Forelimb muscle (tissue), 1 donor: ENCODE results near the gene PCNT. TPM values are rescaled to one million over a fixed set of nuclear protein-coding genes. Genes with fewer than 3 reads are reported as not detected.

Experiments used
- DNase-seq: peaks from one replicate; pipeline ENCODE4 v3.0.0-alpha.2; 2013; ENCODE audit warnings: low read depth
- polyA plus RNA-seq: library from polyadenylated mRNA; unstranded; fragments of 120-200 nt; gene quantifications from one replicate; pipeline ENCODE4 v1.2.1, GENCODE V29; 2013; ENCODE audit not compliant: insufficient read length

Gene PCNT
- polyA plus RNA-seq, 1 donor = 66.6 TPM

DNA sequence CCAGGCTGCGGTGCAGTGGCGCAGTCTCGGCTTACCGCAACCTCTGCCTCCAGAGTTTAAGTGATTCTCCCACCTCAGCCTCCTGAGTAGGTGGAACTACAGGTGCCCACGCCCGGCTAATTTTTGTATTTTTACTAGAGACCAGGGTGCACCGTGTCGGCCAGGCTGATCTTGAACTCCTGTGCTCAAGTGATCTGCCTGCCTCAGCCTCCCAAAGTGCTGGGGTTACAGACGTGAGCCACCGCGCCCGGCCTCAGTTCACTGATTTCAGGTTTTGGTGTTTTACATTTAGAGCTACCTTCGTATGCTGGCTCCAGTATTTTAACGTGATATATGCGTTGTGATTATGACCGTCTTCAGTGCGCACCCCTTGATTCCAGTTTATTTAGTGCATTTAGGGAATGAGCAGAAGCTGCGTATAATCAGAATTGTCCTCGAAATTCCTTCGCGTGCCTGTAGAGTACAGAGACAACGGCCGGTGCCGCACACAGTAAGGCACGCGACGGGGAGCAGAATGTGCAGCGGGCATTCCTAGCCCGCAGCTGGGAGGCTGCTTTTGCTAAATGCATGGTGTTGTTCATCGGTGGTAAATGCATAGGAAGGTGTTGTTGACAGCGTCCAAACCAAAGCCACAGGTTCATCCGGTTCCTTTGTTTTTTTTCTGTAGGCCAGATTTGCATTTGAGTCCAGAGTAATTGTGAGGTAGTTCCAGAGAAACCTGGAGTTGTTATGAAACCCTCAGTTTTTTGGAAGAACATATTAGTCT, 85.9 kb downstream of the PCNT start:
- DNase-seq = no peak

DNA sequence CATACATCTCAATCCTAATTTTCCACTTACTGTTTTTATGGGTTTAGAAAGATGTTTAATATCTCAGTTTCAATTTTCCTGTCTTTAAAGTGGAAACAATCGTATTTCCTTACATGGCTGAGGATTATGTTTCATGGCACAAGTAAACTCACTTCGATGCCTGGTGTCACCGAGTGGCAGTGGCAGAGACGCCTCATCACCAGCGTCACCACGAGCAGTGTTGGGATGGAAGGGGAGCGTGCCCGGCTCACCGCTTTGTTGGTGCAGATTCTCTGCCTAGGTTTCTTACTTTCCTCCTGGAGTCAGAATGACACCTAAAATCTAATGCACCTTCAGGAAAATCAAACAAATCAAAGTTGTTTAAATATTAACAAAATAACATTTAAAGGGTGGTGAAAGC, 86.6 kb downstream of the PCNT start:
- no peak for DNase-seq

DNA sequence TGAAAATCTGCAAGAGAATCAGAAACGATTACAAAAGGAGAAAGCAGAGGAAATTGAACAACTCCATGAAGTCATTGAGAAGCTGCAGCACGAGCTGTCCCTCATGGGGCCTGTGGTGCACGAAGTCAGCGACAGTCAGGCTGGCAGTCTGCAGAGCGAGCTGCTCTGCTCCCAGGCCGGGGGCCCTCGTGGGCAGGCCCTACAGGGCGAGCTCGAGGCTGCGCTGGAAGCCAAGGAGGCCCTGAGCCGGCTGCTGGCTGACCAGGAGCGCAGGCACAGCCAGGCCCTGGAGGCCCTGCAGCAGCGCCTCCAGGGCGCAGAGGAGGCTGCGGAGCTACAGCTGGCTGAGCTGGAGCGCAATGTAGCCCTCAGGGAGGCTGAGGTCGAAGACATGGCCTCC, 87.3 kb downstream of the PCNT start:
- DNase-seq = no peak

DNA sequence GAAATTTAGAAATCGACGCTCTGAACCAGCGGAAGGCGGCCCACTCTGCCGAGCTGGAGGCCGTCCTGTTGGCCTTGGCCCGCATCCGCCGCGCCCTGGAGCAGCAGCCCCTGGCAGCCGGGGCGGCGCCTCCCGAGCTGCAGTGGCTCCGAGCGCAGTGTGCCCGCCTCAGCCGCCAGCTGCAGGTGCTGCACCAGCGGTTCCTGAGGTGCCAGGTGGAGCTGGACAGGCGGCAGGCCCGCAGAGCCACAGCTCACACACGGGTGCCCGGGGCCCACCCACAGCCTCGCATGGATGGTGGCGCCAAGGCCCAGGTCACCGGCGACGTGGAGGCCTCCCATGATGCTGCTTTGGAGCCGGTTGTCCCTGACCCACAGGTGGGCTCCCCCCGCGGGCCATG, 87.7 kb downstream of the PCNT start:
- no peak for DNase-seq

DNA sequence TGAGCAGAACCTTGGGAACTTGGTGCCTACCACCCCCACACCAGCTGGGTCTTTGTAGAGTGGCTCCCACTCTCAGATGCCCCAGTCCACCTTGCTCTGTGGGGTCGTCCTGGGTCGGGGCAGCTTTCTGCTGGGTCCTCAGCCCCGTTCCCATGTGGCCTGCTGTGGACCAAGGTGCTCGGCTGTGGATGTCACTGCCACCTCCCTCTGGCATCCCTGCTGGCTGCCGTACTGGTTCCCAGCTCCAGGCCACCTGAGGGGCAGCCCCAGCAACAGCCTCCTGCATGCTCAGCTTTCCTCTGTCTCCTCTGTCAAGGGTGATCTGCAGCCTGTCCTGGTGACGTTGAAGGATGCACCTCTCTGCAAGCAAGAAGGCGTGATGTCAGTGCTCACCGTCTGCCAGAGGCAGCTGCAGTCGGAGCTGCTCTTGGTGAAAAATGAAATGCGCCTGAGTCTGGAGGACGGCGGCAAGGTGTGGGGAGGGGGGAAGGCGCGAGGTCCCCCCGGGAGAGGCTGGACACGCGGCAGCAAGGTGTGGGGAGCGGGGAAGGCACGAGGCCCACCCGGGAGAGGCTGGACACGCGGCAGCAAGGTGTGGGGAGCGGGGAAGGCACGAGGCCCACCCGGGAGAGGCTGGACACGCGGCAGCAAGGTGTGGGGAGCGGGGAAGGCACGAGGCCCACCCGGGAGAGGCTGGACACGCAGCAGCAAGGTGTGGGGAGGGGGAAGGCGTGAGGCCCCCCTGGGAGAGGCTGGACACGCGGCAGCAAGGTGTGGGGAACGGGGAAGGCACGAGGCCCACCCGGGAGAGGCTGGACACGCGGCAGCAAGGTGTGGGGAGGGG, 88.8 kb downstream of the PCNT start:
- no peak for DNase-seq

DNA sequence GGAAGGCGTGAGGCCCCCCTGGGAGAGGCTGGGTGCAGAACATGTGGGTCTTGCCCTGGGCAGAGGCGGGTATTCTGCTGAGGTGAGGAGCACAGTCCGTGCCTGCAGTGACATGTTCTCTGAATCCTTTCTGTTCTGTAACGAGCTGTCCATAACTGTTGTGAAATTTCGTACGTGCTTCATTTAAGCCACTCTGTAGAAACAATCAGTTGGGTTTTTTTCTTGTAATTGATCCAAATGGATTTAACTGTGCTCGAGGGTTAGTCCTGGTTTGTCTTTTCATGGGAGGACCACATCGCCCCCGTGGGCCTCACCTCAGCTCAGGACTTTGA, 89.4 kb downstream of the PCNT start:
- no peak for DNase-seq

DNA sequence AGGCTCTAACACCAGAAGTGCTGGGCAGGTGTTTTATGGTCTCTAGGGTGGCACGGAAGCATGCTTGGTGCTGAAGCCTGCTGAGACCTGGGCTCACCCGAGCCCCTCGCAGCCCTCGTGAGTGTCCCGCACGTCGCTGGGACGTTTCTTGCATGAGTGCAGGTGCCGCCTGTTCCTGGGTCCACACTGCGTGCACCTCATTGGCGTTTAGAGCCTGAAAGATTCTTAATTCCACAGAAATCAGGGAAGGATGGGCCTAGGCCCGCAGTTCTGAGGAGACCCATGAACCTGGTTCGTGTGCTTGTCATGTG, 91.0 kb downstream of the PCNT start:
- DNase-seq = no peak

DNA sequence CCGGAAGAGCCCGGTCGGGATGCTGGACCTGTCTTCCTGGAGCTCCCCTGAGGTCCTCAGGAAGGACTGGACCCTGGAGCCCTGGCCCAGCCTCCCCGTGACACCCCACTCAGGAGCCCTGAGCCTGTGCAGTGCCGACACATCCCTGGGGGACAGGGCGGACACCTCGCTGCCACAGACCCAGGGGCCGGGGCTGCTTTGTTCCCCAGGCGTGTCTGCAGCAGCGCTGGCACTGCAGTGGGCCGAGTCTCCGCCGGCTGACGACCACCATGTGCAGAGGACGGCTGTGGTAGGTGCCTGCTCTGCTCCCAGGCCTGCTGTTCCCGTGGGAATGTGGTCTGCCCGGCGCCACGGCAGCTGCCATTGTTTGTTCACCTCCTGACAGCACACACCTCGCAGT, 92.6 kb downstream of the PCNT start:
- DNase-seq = no peak

DNA sequence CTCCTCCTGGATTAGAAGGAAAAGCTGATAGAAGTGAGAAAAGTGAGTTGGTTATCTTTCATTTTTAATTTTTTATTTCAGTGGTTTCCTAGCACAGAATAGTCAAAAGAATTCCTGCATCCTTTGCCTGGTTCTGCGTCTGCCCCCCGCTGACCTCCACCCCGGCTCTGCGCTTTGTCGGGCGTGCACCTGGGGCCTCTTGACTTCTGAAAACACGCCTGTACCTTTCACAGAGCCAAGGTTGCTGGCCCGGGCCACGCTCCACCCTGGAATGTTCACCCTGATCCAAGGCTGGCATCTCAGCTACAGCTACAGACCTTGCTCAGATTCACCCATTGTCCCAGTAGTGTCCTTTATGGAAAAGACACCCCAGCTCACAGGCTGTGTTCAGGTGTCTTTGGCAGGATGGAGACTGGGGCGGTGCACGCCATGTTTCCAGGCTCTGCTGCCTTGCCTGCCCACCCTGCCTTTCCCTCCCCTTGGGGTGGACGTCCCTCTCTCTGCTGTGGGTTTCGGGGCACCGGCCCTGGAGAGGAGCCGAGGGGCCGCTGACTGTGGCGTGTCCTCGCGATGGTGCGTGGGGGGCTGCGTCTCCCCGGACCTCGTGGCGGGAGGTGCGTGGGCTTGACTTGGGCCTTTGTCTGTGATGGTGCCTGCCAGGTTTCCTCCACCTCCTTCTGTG, 94.5 kb downstream of the PCNT start:
- DNase-seq = no peak

DNA sequence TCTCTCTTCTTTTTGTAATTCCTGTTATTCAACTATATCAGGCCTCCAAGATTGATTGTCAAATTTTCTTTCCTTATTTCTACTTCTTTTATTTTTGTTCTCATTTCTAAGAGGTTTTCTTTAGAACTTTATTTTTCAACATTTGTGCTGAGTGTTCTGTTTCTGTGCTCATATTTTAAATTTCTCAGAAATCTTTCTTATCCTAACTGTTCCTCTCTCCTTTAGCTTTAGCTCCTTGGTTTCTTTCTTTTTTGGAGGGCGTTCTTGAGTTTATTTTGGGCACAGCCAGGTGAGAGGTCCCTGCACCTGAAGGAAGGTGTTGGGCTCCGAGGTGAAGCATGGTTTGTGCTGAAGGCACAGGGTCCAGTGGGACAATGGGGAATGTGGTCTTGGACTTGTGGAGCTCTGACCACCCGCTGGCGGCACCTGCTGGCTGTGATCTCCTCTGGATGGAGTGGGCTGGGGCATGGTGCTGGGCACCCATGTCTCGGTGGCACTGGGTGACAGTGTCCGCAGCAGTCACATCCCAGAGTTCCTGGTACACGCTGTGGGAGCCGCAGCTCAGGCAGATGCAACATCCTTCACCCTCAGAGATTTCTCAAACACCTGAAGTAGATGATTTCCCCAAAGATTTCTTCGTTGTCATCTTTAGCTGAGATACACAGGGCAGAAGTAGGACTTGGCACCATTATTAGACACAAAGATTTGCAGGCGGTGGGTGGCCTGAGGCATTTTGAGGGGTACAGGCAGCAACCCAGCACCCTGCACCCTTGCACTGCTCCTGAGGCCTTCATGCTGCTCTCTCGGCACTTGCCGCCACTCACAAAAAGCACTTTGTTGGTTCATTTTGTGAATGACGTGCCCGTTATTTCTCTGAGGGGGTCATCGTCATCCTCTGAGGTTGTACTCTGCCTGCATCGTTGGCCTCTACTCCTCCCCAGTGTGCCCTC, 96.6 kb downstream of the PCNT start:
- no peak for DNase-seq

DNA sequence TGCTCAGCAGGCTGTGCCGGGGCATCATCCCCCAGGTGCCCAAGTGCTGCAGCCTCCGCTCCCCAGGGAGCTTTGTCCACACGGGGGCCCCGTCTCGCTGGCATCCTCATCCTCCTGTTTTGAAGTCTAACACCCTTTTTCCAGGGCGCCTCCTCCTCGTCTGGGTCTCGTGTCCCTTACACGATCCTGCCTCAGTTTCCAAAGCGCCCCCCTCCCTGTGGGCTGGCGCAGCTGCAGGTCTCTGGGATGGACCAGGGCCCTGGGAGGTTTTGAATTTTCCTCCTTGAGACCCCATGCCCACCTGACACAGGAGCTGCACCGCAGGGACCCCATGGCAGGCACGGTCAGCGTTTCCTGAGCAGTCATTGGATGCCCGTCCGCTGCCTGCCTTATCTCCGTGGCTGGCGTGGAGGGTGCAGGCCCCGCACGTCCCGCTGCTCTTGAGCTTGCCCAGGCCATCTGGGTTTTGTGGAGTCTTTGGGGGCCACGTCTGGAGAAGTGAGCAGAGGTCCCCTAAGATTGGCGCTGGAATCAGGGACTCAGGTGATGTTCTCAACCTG, 97.3 kb downstream of the PCNT start:
- DNase-seq = no peak

DNA sequence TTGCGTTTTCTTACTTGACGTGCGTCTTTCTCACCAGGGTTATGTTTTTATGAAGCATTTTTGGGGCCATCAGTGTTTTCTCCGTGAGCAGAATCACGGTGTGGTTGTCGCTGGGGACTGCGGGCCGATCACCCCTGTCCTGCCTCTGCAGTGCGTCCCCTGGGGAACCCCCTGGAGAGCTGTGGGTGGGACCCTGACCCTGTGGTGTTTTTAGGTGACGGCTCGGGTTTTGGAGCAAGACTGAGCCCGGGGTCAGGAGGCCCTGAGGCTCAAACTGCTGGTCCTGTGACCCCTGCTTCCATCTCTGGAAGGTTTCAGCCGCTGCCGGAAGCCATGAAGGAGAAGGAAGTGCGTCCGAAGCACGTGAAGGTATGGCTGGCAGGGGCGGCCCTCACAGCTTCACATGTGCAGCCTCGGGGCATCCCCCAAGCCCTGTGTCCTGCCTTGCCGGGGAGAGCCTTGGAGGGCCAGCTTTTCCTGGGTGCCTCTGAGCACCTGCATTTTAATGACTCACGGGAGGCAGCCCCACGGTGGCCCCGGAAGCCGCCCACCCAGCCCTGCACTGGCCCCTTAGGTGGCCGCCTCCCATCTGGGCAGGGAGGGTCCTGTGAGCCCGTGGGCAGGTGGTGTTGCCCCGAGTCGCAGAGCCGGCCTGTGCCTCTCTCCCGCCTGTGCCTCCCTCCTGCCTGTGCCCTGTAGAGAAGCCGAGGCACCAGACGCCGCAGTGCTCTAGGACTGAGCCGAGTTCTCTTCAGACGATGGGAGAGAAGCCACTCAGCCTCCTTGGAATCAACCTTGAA, 98.0 kb downstream of the PCNT start:
- no peak for DNase-seq

DNA sequence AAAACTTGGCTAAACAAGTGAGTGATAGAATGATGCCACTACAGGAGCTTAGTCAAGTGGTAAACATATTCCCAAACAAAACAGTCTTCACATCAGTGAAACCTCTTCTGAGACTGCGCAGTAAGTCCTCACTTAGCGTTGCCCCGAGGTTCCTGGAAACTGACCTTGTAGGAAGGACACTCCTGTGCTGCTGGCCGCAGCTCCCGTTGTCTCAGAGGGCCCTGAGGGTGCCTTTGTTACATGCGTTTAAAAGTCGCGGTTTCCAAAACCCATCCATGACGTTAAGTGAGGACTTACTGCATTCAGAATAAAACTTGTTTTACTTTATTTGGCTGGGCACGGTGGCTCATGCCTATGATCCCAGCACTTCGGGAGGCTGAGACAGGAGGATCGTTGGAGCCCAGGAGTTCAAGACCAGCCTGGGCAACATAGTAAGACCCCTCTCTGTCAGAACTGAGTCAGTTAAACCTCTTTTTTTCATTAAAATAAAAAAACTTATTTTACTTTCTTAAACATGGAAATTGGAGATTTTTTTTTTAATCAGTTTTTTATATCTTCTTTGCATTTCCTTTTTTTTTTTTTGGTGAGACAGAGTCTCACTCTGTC, 98.8 kb downstream of the PCNT start:
- no peak for DNase-seq

DNA sequence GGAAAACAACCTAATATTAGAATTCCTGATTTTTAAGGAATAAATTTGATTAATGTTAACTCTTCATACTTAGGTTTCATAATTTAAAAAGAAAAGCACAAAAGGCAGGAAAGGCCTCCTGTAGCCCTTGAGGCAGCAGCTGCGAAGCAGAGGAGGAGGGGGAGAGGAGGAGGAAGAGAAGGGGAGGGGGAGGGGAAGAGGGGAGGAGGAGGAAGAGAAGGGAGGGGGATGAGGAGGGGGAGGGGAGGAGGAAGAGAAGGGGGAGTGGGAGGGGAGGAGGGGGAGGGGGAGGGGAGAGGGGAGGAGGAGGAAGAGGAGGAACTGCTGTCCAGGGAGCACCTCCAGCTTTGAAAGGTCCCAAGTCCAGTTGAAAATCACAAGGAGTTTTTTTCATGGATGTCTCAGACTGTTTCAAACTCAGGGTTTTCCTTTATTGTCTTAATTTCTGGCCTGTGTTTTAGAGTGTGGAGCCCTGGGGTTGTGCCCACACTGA, 99.6 kb downstream of the PCNT start:
- DNase-seq = no peak

DNA sequence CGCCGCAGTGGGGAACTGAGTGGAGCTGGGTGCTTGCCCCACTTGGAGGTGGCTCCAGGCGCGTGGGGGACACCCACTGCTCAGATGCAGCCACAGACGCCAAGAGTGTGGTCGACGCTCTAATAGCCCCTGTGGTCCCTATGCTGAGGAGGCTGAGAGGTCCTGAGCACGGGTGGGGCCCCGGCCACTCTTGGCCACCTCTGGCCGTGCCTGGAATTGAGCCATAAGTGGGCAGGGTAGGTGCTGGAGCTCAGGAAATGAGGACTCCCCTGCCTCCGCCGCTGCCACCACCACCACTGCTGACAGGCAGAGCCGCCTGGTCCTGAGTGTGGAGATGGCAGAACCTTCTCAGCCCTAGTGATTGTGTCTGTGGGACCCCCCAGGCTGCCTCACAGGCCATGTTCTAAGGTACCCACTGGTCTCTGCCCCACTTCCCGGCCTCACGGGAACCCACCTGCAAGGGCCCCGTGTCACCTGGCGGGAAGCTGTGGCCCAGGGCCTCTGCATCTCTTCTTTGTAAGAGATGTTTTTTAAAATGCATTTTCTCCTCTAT, 100.2 kb downstream of the PCNT start:
- DNase-seq = no peak

DNA sequence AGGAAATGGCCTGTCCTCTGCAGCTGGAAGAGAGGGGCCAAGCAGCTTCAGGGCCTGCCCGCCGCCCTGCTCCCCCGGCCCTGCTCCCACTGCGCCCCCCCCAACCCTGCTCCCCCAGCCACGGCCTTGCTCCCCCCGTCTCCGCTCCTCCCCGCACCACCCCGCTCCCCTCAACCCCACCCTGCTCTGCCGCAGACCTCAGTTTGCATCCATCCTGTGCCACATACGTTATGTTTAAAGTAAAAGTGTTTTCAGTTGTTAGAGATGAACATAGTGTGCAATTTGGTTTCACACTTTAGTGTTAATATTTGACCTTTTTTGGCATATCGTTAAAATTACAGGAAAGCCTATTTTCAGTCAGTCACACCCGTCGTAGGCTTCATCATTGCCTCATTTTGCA, 100.7 kb downstream of the PCNT start:
- DNase-seq = no peak

DNA sequence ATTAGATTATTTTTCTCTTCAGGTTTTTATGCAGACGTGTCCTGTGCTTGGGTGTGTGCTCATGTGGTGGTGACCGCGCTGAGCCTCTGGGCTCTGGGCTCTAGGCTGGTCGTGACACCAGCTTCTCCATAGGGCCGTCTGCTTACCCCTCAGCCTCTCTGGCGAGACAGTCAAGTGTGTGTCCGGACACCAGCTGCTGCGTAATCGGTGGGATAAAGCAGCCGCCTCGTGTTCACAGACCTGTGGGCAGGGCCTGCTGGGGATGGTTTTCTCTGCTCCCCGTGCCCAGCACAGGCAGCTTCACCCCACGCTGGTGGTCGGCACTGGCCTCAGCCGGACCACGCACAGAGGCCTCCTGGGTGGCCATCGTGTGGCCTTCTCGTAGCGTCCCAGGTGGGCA, 101.1 kb downstream of the PCNT start:
- no peak for DNase-seq

DNA sequence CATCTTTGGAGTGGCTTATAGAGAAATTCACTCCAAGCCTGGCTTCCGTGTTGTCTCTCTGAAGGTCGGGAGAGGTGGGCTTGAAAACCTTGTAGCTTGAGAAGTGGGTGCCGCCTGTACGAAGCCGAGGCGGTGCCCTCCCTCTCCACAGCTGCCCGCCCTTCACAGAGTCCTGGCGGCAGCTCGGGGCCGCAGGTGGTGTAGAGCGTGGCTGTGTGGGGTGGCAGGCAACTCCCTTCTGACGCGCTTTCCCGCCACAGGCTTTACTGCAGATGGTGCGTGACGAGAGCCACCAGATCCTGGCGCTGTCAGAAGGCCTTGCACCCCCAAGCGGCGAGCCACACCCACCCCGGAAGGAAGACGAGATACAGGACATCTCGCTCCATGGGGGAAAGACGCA, 101.6 kb downstream of the PCNT start:
- no peak for DNase-seq

DNA sequence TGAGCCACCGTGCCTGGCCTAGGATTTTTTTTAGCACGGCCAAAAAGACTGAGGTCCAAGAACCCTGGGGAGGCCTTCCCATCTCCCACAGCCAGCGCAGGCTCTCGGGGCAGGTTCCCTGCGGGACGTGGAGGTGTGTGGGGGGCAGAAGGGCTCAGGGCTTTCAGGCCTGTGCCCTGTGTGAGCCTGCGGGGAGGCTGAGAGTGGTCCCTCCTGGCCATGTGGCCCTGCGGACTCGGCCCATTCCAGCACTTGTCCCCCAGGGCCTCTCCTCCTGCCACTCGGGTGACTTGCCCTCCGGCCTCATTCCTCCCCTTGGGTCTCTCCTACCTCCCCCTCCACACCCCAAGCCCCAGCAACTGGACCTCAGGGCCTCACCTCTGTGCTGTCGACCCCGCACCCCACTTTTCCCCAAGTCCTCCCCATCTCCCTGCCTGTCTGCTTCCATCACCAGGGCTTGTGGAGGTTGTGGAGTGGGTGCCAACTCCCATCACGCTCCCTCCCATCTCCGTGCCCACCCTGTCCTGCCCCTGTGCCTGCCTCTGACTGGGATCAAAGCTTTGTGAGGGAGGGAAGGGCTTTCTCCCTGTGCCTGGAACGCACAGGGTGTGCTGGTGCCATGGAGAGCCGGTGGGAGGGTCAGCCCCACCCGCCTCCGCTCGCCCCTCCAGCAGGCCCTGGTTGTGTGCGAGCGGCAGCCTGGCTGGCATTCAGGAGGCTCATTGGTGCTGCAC, 102.5 kb downstream of the PCNT start:
- DNase-seq = no peak
